IMR-90 (cell line): Measurements from ENCODE around the gene PMPCB.
"Not testable (repeated sequence)": the region's sequence is repeated elsewhere in the genome, so short reads cannot be mapped to it uniquely, and the experiment has no call there.

Experiments used
- CEBPB ChIP-seq: IDR thresholded peaks from 2 replicates; pipeline ENCODE4 v1.6.1; 2012; ENCODE audit warnings: low read depth, low read length, improper control_type of control experiment
- CTCF ChIP-seq: conservative IDR thresholded peaks from 2 replicates; pipeline ENCODE4 v1.5.1; 2012; ENCODE audit warnings: mild to moderate bottlenecking, low read depth, low read length, improper control_type of control experiment
- RCOR1 ChIP-seq: IDR thresholded peaks from 2 replicates; pipeline ENCODE4 v1.6.1; 2012; ENCODE audit warnings: mild to moderate bottlenecking, low read length, improper control_type of control experiment; ENCODE audit not compliant: insufficient replicate concordance
- RFX5 ChIP-seq: IDR thresholded peaks from 2 replicates; pipeline ENCODE4 v1.8.0; 2012; ENCODE audit warnings: low read depth, mild to moderate bottlenecking, low read length, moderate library complexity
- USF2 ChIP-seq: fragments of 150-350 bp; IDR thresholded peaks from 2 replicates; pipeline ENCODE4 v1.6.1; 2017; ENCODE audit warnings: mild to moderate bottlenecking, antibody characterized with exemption, low read length, low read depth

GRCh38 chr7:103280803-103281155, 16.5 kb upstream of the PMPCB start:
- TF ChIP-seq CTCF, RFX5, USF2, CEBPB, RCOR1: not testable (repeated sequence)
